Uterus (tissue), 2 donors: ENCODE data around the gene POU2F1.

Source experiments
- POLR2A ChIP-seq, 2 donors: fragments of 450-650 bp; IDR thresholded peaks; one replicate each; pipeline ENCODE4 v1.6.1; 2016; ENCODE audit warnings: antibody characterized with exemption in 2 of 2, mild to moderate bottlenecking in 1 of 2, moderate library complexity in 1 of 2
- TF ChIP-seq, protein P1 (sequence below), 4 experiments: fragments of 200-600 bp in 2 of 4; fragments of 450-650 bp in 2 of 4; sonication (generic) in 2 of 4; IDR thresholded peaks; one replicate each; pipeline ENCODE4 v1.5.1; 2016 to 2019; ENCODE audit warnings: antibody characterized with exemption in 4 of 4, mild to moderate bottlenecking in 2 of 4, moderate library complexity in 1 of 4

DNA sequence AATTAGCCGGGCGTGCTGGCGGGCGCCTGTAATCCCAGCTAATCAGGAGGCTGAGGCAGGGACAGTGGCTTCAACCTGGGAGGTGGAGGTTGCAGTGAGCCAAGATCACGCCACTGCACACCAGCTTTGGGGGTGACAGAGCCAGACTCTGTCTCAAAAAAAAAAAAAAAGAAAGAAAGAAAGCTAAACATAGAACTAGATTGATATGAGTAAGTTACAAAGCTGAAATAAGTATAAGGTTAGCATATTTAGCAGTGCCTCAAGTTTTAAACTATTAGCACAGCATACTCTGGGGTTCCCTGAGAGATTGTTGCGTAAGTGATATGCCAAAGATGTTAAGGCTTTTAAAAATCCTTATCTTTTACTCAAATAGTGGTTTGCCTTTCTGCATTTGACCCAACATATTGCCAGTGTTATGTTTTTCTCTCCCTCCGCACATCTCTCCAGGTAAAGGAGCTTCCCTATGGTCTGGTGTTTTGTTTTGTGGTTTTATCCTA, 171.6 kb downstream of the POU2F1 start:
- TF ChIP-seq, protein P1, sequence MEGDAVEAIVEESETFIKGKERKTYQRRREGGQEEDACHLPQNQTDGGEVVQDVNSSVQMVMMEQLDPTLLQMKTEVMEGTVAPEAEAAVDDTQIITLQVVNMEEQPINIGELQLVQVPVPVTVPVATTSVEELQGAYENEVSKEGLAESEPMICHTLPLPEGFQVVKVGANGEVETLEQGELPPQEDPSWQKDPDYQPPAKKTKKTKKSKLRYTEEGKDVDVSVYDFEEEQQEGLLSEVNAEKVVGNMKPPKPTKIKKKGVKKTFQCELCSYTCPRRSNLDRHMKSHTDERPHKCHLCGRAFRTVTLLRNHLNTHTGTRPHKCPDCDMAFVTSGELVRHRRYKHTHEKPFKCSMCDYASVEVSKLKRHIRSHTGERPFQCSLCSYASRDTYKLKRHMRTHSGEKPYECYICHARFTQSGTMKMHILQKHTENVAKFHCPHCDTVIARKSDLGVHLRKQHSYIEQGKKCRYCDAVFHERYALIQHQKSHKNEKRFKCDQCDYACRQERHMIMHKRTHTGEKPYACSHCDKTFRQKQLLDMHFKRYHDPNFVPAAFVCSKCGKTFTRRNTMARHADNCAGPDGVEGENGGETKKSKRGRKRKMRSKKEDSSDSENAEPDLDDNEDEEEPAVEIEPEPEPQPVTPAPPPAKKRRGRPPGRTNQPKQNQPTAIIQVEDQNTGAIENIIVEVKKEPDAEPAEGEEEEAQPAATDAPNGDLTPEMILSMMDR (IDR thresholded peaks at IDR 0.05): no peak
- TF ChIP-seq POLR2A (IDR thresholded peaks at IDR 0.05): no peak
